SK-N-MC (cell line): ENCODE results near the gene DNAH5.

Experiments used
- EZH2 ChIP-seq: fragments of 200-600 bp; sonication (generic); IDR thresholded peaks from one replicate; pipeline ENCODE4 v1.6.1; 2017; ENCODE audit warnings: antibody characterized with exemption
- FOXP2 ChIP-seq: optimal IDR thresholded peaks from 2 replicates; pipeline ENCODE3; 2011; ENCODE audit warnings: mild to moderate bottlenecking, moderate library complexity; ENCODE audit not compliant: insufficient read depth; ENCODE audit errors: extremely low read length, control extremely low read depth
- POLR2AphosphoS5 ChIP-seq: IDR thresholded peaks from 2 replicates; pipeline ENCODE4 v1.6.1; 2012; ENCODE audit warnings: mild to moderate bottlenecking, low read depth, low read length, borderline replicate concordance

- TF ChIP-seq EZH2 (no peak), POLR2AphosphoS5 (no peak), FOXP2 (no peak)
Measured at GRCh38 chr5:13661272-13661671, 283.2 kb downstream of the DNAH5 start.
